Mesenchymal stem cell (in vitro differentiated cells and primary cell): ENCODE results near the gene PUS3.

Experiments
- DNase-seq: peaks from one replicate; pipeline ENCODE4 v3.0.0-alpha.2; 2013
- H2AFZ ChIP-seq: one replicate; pipeline ENCODE4 v1.6.1; 2013; ENCODE audit warnings: low read depth, mild to moderate bottlenecking, control low read depth, inconsistent platforms, low read length, moderate library complexity
- H2AK5ac ChIP-seq: 2 replicates; pipeline ENCODE4 v1.6.1; 2013; ENCODE audit warnings: low read length, moderate library complexity, mild to moderate bottlenecking, inconsistent platforms; ENCODE audit not compliant: severe bottlenecking
- H2BK120ac ChIP-seq: one replicate; pipeline ENCODE4 v1.6.1; 2013; ENCODE audit warnings: low read depth, mild to moderate bottlenecking, inconsistent platforms, low read length, moderate library complexity
- H2BK12ac ChIP-seq, 2 experiments: one replicate each; pipeline ENCODE4 v1.6.1; 2013; ENCODE audit warnings: inconsistent platforms in 2 of 2, low read length in 2 of 2, mild to moderate bottlenecking in 2 of 2, moderate library complexity in 2 of 2, control low read depth in 1 of 2
- H2BK15ac ChIP-seq: one replicate; pipeline ENCODE4 v1.6.1; 2013; ENCODE audit warnings: mild to moderate bottlenecking, low read depth, inconsistent platforms; ENCODE audit not compliant: poor library complexity, severe bottlenecking
- H2BK5ac ChIP-seq: 2 replicates; pipeline ENCODE4 v1.6.1; 2013; ENCODE audit warnings: low read depth, mild to moderate bottlenecking, low read length, control low read depth, inconsistent platforms; ENCODE audit not compliant: poor library complexity, severe bottlenecking
- H3K14ac ChIP-seq, 2 experiments: one replicate each; pipeline ENCODE4 v1.6.1; 2013; ENCODE audit warnings: inconsistent platforms in 2 of 2, low read length in 2 of 2, control low read depth in 1 of 2, mild to moderate bottlenecking in 1 of 2, moderate library complexity in 1 of 2
- H3K18ac ChIP-seq, 2 experiments: one replicate each; pipeline ENCODE4 v1.6.1; 2013; ENCODE audit warnings: inconsistent platforms in 2 of 2, low read length in 2 of 2, control low read depth in 1 of 2, low read depth in 1 of 2, mild to moderate bottlenecking in 1 of 2
- H3K23ac ChIP-seq, 2 experiments: one replicate each; pipeline ENCODE4 v1.6.1; 2013; ENCODE audit warnings: inconsistent platforms in 2 of 2, low read length in 2 of 2, mild to moderate bottlenecking in 2 of 2, moderate library complexity in 2 of 2, control low read depth in 1 of 2
- H3K27ac ChIP-seq: 2 replicates; pipeline ENCODE4 v1.5.1; 2013; ENCODE audit warnings: mild to moderate bottlenecking, moderate library complexity, low read length, control low read depth, inconsistent platforms; ENCODE audit not compliant: poor library complexity, severe bottlenecking
- H3K27me3 ChIP-seq, 2 experiments: 2 replicates each; pipeline versions ENCODE4 v1.6.1 to v1.7.0; 2013; ENCODE audit warnings: low read length in 2 of 2, mild to moderate bottlenecking in 2 of 2, moderate library complexity in 2 of 2, control low read depth in 1 of 2, inconsistent platforms in 1 of 2; ENCODE audit not compliant: control insufficient read depth in 1 of 2, insufficient read depth in 1 of 2
- H3K36me3 ChIP-seq, 2 experiments: 2 replicates each; pipeline versions ENCODE4 v1.6.1 to v1.7.0; 2013; ENCODE audit warnings: low read length in 2 of 2, control low read depth in 1 of 2, inconsistent platforms in 1 of 2, low read depth in 1 of 2, mild to moderate bottlenecking in 1 of 2; ENCODE audit not compliant: insufficient read depth in 2 of 2, control insufficient read depth in 1 of 2
- H3K4ac ChIP-seq, 2 experiments: one replicate each; pipeline ENCODE4 v1.6.1; 2013; ENCODE audit warnings: inconsistent platforms in 2 of 2, low read length in 2 of 2, mild to moderate bottlenecking in 2 of 2, moderate library complexity in 2 of 2, control low read depth in 1 of 2, low read depth in 1 of 2
- H3K4me1 ChIP-seq: 2 replicates; pipeline ENCODE4 v1.6.1; 2013; ENCODE audit warnings: low read depth, low read length, control low read depth; ENCODE audit not compliant: control insufficient read depth, insufficient read depth
- H3K4me2 ChIP-seq: 2 replicates; pipeline ENCODE4 v1.6.1; 2013; ENCODE audit warnings: low read length, mild to moderate bottlenecking, inconsistent platforms; ENCODE audit not compliant: poor library complexity, severe bottlenecking
- H3K4me3 ChIP-seq, 2 experiments: 2 replicates each; pipeline versions ENCODE4 v1.5.1 to v1.7.0; 2013; ENCODE audit warnings: low read length in 2 of 2, mild to moderate bottlenecking in 2 of 2, control low read depth in 1 of 2, low read depth in 1 of 2; ENCODE audit not compliant: insufficient read depth in 1 of 2
- H3K79me1 ChIP-seq: replicated peaks from 2 replicates; pipeline ENCODE4 v1.6.1; 2013; ENCODE audit warnings: mild to moderate bottlenecking, control low read depth, low read length, inconsistent platforms; ENCODE audit not compliant: poor library complexity, severe bottlenecking
- H3K9ac ChIP-seq: 2 replicates; pipeline ENCODE4 v1.7.0; 2013; ENCODE audit warnings: mild to moderate bottlenecking, low read length, moderate library complexity
- H3K9me3 ChIP-seq: 2 replicates; pipeline ENCODE4 v1.7.0; 2013; ENCODE audit warnings: mild to moderate bottlenecking, low read length; ENCODE audit not compliant: control insufficient read depth
- H4K8ac ChIP-seq: one replicate; pipeline ENCODE4 v1.6.1; 2013; ENCODE audit warnings: inconsistent platforms, mild to moderate bottlenecking, low read length, moderate library complexity
- H4K91ac ChIP-seq: one replicate; pipeline ENCODE4 v1.6.1; 2013; ENCODE audit warnings: mild to moderate bottlenecking, low read length, inconsistent platforms
- WGBS: methylation state at CpG from one replicate; pipeline ENCODE4 v1.1.7; 2013; ENCODE audit warnings: mixed read lengths; 5-methylcytosine and 5-hydroxymethylcytosine counted together

PUS3 gene

DNA sequence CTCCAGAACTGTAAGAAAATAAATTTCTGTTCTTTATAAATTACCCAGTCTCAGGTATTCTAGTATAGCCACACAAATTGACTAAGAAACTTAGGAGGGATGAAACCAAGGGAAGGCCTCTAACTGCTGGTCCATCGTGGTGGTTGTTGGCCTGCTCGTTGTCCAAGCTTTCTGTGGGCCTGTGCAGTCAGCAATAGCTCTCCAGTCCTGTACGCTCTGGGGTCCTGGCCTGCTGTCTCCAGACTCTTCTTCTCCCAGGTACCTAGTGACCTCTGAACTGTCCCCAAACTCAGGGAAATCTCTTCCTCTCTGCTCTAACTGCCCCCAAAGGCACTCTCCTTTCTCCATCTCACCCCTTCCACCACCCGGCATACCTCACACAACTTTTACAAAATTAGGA, 37.1 kb upstream of the PUS3 start:
- Histone ChIP-seq H3K9ac (no peak overlapping the region), H3K23ac (no peak overlapping the region), H3K9me3 (no peaks in the 10 kb centered on the region), H3K27ac (no peak overlapping the region), H2AFZ (no peak overlapping the region), H3K4ac (no peak overlapping the region), H3K79me1 (no peaks in the 10 kb centered on the region), H3K36me3 (no peaks in the 10 kb centered on the region), H3K27me3 (peaks cover 0 to 21% of the 10 kb centered on the region in 2 experiments), H4K91ac (no peak overlapping the region), H2BK120ac (no peak overlapping the region), H2AK5ac (no peak overlapping the region), H3K4me2 (no peak overlapping the region), H3K18ac (no peak overlapping the region), H3K14ac (no peak overlapping the region), H3K4me1 (peaks cover 4% of the 10 kb centered on the region), H2BK15ac (no peak overlapping the region), H2BK5ac (no peak overlapping the region), H3K4me3 (no peak overlapping the region), H2BK12ac (no peak overlapping the region), H4K8ac (no peak overlapping the region)
- 96% methylated on average over 4 of the region's 4 CpGs for WGBS
- DNase-seq = no peak

DNA sequence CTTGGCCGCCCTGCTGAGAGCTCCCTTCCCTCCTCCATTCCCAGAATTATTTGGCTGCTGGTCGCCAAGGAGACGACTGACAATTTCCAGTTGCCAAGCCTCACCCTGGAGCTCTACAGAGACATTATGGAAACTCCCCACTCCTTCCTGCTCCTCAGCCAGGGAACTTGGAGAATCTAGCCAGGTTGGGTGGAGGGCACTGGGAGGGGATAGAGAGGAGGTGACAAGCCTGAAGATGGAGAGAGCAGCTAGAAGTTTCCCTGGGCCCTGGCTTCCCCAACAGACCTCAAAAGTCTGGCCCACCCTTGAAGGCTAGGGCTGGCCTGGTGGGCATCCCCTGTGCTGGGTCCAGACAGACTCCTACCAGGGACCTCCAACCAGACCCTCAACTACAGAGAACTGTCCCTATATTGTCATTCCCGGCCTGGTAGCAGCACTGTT, 36.1 kb upstream of the PUS3 start:
- Histone ChIP-seq H2AK5ac (no peak overlapping the region), H3K4me2 (no peak overlapping the region), H2BK5ac (no peak overlapping the region), H3K9ac (no peak overlapping the region), H3K14ac (no peak overlapping the region), H4K8ac (no peak overlapping the region), H3K79me1 (no peaks in the 10 kb centered on the region), H3K4me1 (peaks cover 4% of the 10 kb centered on the region), H2BK120ac (no peak overlapping the region), H3K4ac (no peak overlapping the region), H3K9me3 (no peaks in the 10 kb centered on the region), H3K27me3 (peaks cover 0 to 12% of the 10 kb centered on the region in 2 experiments), H3K18ac (no peak overlapping the region), H3K36me3 (no peaks in the 10 kb centered on the region), H3K4me3 (no peak overlapping the region), H3K23ac (peak overlapping the region in 1 of 2 experiments; percentile 30), H3K27ac (no peak overlapping the region), H2BK12ac (no peak overlapping the region), H4K91ac (no peak overlapping the region), H2AFZ (no peak overlapping the region), H2BK15ac (no peak overlapping the region)
- 81% methylated on average over 4 of the region's 4 CpGs for WGBS
- no peak for DNase-seq

DNA sequence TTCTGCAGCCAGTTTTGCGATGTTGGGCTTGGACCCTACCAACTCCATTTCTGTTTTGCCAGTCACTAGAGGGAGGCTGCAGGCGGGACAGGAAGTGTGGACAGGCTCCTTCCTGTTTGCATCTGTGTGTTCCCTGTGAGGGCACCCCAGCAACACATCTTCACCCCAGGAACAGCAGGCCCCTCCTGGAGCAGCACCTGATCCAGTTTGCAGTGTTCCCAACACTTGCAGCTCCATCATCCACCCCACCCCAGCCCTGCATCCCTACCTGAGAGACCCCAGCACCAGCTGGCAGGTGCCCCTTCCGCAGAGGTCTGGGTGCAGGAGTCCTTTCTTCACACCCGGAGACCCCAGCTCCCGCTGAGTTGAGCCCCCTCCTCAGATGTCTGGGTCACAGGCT, 35.4 kb upstream of the PUS3 start:
- no peak overlapping the region for H3K23ac ChIP-seq
- H2AK5ac ChIP-seq = no peak overlapping the region
- H3K4me3 ChIP-seq = no peak overlapping the region
- H2BK5ac ChIP-seq = no peak overlapping the region
- H3K79me1 ChIP-seq = no peaks in the 10 kb centered on the region
- no peak overlapping the region for H3K4me2 ChIP-seq
- H3K18ac ChIP-seq = no peak overlapping the region
- H4K91ac ChIP-seq = no peak overlapping the region
- H2AFZ ChIP-seq = no peak overlapping the region
- H3K9me3 ChIP-seq = no peaks in the 10 kb centered on the region
- H3K36me3 ChIP-seq = no peaks in the 10 kb centered on the region
- WGBS = 91% methylated on average over 5 of the region's 5 CpGs
- H3K27ac ChIP-seq = no peak overlapping the region
- H4K8ac ChIP-seq = no peak overlapping the region
- no peak overlapping the region for H3K4ac ChIP-seq
- H2BK12ac ChIP-seq = no peak overlapping the region
- peaks cover 0 to 6% of the 10 kb centered on the region in 2 experiments for H3K27me3 ChIP-seq
- peaks cover 4% of the 10 kb centered on the region for H3K4me1 ChIP-seq
- H3K9ac ChIP-seq = no peak overlapping the region
- no peak overlapping the region for H2BK15ac ChIP-seq
- no peak for DNase-seq
- H3K14ac ChIP-seq = no peak overlapping the region
- H2BK120ac ChIP-seq = no peak overlapping the region

DNA sequence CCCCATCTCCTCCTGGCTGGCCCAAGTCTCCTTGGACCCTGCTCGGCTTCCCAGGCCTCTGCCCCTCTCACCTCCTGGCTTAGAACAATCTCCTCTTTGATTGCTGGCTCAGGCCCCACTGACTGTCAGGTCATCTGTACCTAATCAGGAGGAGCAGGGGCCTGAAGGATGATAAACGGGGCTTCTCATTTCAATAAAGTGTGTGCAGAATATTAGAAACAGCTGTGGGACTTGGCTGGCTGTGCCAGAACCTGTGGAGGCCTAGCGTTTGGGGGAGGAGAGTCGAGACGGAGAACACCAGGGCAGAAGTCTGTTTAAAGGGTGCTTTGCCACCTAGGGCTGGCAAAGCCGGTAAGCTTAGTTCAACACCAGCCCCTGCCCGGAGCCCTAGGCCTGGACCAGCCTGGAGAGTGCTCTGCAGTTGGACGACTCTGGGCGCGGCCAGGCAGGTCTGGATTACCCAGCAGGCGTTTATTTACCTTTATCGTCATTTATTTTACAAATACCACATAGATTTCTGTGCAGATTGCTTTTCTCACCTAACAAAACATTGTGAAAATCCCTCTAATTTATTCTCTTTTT, 32.7 kb upstream of the PUS3 start:
- no peak overlapping the region for H4K91ac ChIP-seq
- no peak overlapping the region for H3K4me2 ChIP-seq
- no peak overlapping the region for H3K18ac ChIP-seq
- no peaks in the 10 kb centered on the region for H3K9me3 ChIP-seq
- H3K4me1 ChIP-seq = no peaks in the 10 kb centered on the region
- no peak overlapping the region for H3K14ac ChIP-seq
- no peak for DNase-seq
- H3K4ac ChIP-seq = no peak overlapping the region
- no peak overlapping the region for H2BK5ac ChIP-seq
- no peak overlapping the region for H2BK12ac ChIP-seq
- H2AK5ac ChIP-seq = no peak overlapping the region
- no peak overlapping the region for H2AFZ ChIP-seq
- H3K4me3 ChIP-seq = no peak overlapping the region
- H2BK120ac ChIP-seq = no peak overlapping the region
- no peak overlapping the region for H3K27ac ChIP-seq
- 85% methylated on average over 12 of the region's 12 CpGs for WGBS
- no peak overlapping the region for H4K8ac ChIP-seq
- H3K79me1 ChIP-seq = no peaks in the 10 kb centered on the region
- H2BK15ac ChIP-seq = no peak overlapping the region
- peak overlapping the region; percentile 31 for H3K9ac ChIP-seq
- H3K27me3 ChIP-seq = peaks cover 8 to 18% of the 10 kb centered on the region in 2 experiments
- H3K36me3 ChIP-seq = no peaks in the 10 kb centered on the region
- no peak overlapping the region for H3K23ac ChIP-seq
